Endothelial cell of umbilical vein (primary cell): Measurements from ENCODE around the gene HNRNPH1.

Experiments used
- CTCF ChIP-seq, 2 donors: IDR thresholded peaks; 1 replicate in 1 of 2; 2 replicates in 1 of 2; pipeline ENCODE4 v1.5.1; 2011; ENCODE audit warnings: low read length in 2 of 2, mild to moderate bottlenecking in 2 of 2, moderate library complexity in 2 of 2, control low read depth in 1 of 2, inconsistent platforms in 1 of 2, low read depth in 1 of 2; ENCODE audit not compliant: insufficient read depth in 1 of 2; ENCODE audit errors: extremely low read depth in 1 of 2
- EZH2 ChIP-seq: IDR thresholded peaks from 2 replicates; pipeline ENCODE4 v1.6.1; 2012; ENCODE audit warnings: borderline replicate concordance, low read depth, mild to moderate bottlenecking, moderate library complexity, low read length, inconsistent platforms; ENCODE audit not compliant: severe bottlenecking
- FOS ChIP-seq: IDR thresholded peaks from 2 replicates; pipeline ENCODE4 v1.6.1; 2011; ENCODE audit warnings: mild to moderate bottlenecking, low read length, moderate library complexity, borderline replicate concordance; ENCODE audit not compliant: insufficient read depth
- JUN ChIP-seq: IDR thresholded peaks from 2 replicates; pipeline ENCODE4 v1.6.1; 2011; ENCODE audit warnings: borderline replicate concordance, low read depth; ENCODE audit not compliant: insufficient read length, insufficient read depth
- MYC ChIP-seq: IDR thresholded peaks from one replicate; pipeline ENCODE4 v1.6.1; 2011; ENCODE audit warnings: mild to moderate bottlenecking, low read depth, low read length
- POLR2A ChIP-seq: IDR thresholded peaks from 2 replicates; pipeline ENCODE4 v1.6.1; 2012; ENCODE audit warnings: low read depth, mild to moderate bottlenecking, control low read depth, low read length
- POLR2AphosphoS5 ChIP-seq: IDR thresholded peaks from 2 replicates; pipeline ENCODE4 v1.6.1; 2012; ENCODE audit warnings: low read depth, mild to moderate bottlenecking, control low read depth, low read length, moderate library complexity; ENCODE audit not compliant: insufficient read depth
- TF ChIP-seq, protein P1 (sequence below): IDR thresholded peaks from 2 replicates; pipeline ENCODE4 v1.6.1; 2011; ENCODE audit not compliant: insufficient read depth, insufficient read length

DNA sequence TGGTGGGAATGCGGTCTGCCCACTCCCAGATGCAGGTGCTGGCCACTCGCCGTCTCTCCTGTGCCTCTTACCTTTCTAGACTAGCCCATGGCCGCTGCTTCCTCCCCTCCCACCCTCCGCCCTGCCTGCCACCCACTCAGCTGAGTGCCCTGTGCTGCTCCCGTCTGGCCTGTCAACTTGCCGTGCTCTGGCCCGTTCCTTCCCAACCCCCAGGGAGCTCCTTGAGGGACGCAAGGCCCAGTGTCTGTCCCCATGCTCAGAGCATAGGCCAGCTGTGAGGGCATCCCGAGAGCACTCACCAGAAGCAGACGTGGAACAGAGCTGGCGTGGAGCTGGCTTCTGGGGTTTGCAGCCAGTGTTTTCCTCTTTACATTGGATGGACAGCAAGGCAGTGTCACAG is 20.2 kb downstream of the HNRNPH1 start:
- TF ChIP-seq, protein P1, sequence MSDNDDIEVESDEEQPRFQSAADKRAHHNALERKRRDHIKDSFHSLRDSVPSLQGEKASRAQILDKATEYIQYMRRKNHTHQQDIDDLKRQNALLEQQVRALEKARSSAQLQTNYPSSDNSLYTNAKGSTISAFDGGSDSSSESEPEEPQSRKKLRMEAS = no peak
- no peak for TF ChIP-seq POLR2A
- TF ChIP-seq FOS = no peak
- TF ChIP-seq CTCF (IDR thresholded peaks at IDR 0.05; ENCODE audit: extremely low read depth in 1 of 2, insufficient read depth in 1 of 2, low read depth in 1 of 2, low read length in 2 of 2) = no peak
- no peak for TF ChIP-seq MYC
- TF ChIP-seq JUN = no peak
- no peak for TF ChIP-seq POLR2AphosphoS5
- no peak for TF ChIP-seq EZH2
